ENCODE measurements around the gene KIF20B. TPM values are rescaled to one million over a fixed set of nuclear protein-coding genes. Genes with fewer than 3 reads are reported as not detected.

Gene KIF20B
- total RNA-seq, 1 experiment from 2014 or later: 50.2 TPM

GRCh38 chr10:89700923-89701241 lies 508 bp upstream of the KIF20B start:
- peak overlapping the region; percentile 83 for H3K4me2 ChIP-seq (ENCODE audit: low read length)
- intact Hi-C loops (cut with micrococcal nuclease): no loop called here
- POLR2A ChIA-PET: interaction anchor here (0.8 to 1.3 kb wide), 17 partner anchors 10 to 266 kb away, joined by 3 to 9 read pairs (median 3); no protein-coding TSS in a partner anchor
- no peaks in the 10 kb centered on the region for H3K27me3 ChIP-seq (ENCODE audit: insufficient read depth, low read length)
- no peak for DNase-seq (ENCODE audit: low read depth, low spot score)
- H3K9me3 ChIP-seq (ENCODE audit: control insufficient read depth in 1 of 2, insufficient read depth in 1 of 2, low read depth in 1 of 2, low read length in 2 of 2): no peaks in the 10 kb centered on the region
- H3K4me3 ChIP-seq (replicated peaks in 1 of 2; ENCODE audit: low read depth in 1 of 2, low read length in 2 of 2): peak overlapping the region; percentile 69 to 95
- H3K9ac ChIP-seq (ENCODE audit: low read length): peak overlapping the region; percentile 86
- no peaks in the 10 kb centered on the region for H3K9me2 ChIP-seq (ENCODE audit: insufficient read depth)
- H2AFZ ChIP-seq (ENCODE audit: low read depth, low read length, poor library complexity, severe bottlenecking): peak overlapping the region; percentile 3
- H3K4me1 ChIP-seq (ENCODE audit: control insufficient read depth in 1 of 2, insufficient read depth in 2 of 2, low read length in 2 of 2): peaks cover 9 to 25% of the 10 kb centered on the region in 2 experiments
- RAD21 ChIA-PET (ENCODE audit: low non-redundant PET in 1 of 2, low total read pairs in 2 of 2, uncharacterized antibody in 2 of 2, unreplicated experiment in 2 of 2): no interaction called here
- no peaks in the 10 kb centered on the region for H4K20me1 ChIP-seq (ENCODE audit: insufficient read depth)
- TF ChIP-seq EGR1 (IDR thresholded peaks at IDR 0.05; ENCODE audit: low read depth): no peak
- TSS peak; percentile 86 for BruUV-seq (replicated peaks)
- CTCF ChIA-PET: interaction anchor here (0.9 kb wide), 1 partner anchor 8 kb away, joined by 3 read pairs; no protein-coding TSS in a partner anchor
- H3K79me2 ChIP-seq (ENCODE audit: insufficient read depth, low read length): peaks cover 45% of the 10 kb centered on the region
- H3K36me3 ChIP-seq (ENCODE audit: control insufficient read depth in 1 of 2, insufficient read depth in 2 of 2, low read length in 2 of 2): peaks cover 0 to 10% of the 10 kb centered on the region in 2 experiments; a peak in 1 of 4 replicates
- H3K27ac ChIP-seq (ENCODE audit: low read depth, low read length): peak overlapping the region; percentile 59
- ATAC-seq: no peak; the same call in 1 of the 2 replicates

- Histone ChIP-seq H2AFZ (ENCODE audit: low read depth, low read length, poor library complexity, severe bottlenecking) (no peak overlapping the region), H3K4me3 (replicated peaks in 1 of 2; ENCODE audit: low read depth in 1 of 2, low read length in 2 of 2) (peak overlapping the region; percentile 69 to 95), H3K4me2 (ENCODE audit: low read length) (peak overlapping the region; percentile 83), H3K27me3 (ENCODE audit: insufficient read depth, low read length) (no peaks in the 10 kb centered on the region), H4K20me1 (ENCODE audit: insufficient read depth) (no peaks in the 10 kb centered on the region), H3K27ac (ENCODE audit: low read depth, low read length) (peak overlapping the region; percentile 59; the same call in 1 of the 2 replicates), H3K9ac (ENCODE audit: low read length) (peak overlapping the region; percentile 86), H3K36me3 (ENCODE audit: control insufficient read depth in 1 of 2, insufficient read depth in 2 of 2, low read length in 2 of 2) (peaks cover 0 to 10% of the 10 kb centered on the region in 2 experiments; a peak in 1 of 4 replicates), H3K79me2 (ENCODE audit: insufficient read depth, low read length) (peaks cover 57% of the 10 kb centered on the region), H3K9me3 (ENCODE audit: control insufficient read depth in 1 of 2, insufficient read depth in 1 of 2, low read depth in 1 of 2, low read length in 2 of 2) (no peaks in the 10 kb centered on the region), H3K9me2 (ENCODE audit: insufficient read depth) (no peaks in the 10 kb centered on the region), H3K4me1 (ENCODE audit: control insufficient read depth in 1 of 2, insufficient read depth in 2 of 2, low read length in 2 of 2) (peaks cover 9 to 22% of the 10 kb centered on the region in 2 experiments)
- ATAC-seq: no peak
- no peak for DNase-seq (ENCODE audit: low read depth, low spot score)
- no TSS peak for BruUV-seq (replicated peaks)
- ChIA-PET POLR2A (interaction anchor here (1.3 kb wide), 1 partner anchor 58 kb away, joined by 9 read pairs; no protein-coding TSS in a partner anchor), CTCF (no interaction called here), RAD21 (ENCODE audit: low non-redundant PET in 1 of 2, low total read pairs in 2 of 2, uncharacterized antibody in 2 of 2, unreplicated experiment in 2 of 2) (no interaction called here)
- intact Hi-C loops (cut with micrococcal nuclease): no loop called here
- no peak for TF ChIP-seq ZNF274 (IDR thresholded peaks at IDR 0.05; ENCODE audit: low read depth, low read length)
- TF ChIP-seq CEBPB (IDR thresholded peaks at IDR 0.05; ENCODE audit: low read depth): no peak
- TF ChIP-seq JUND (IDR thresholded peaks at IDR 0.05): no peak
- no peak for TF ChIP-seq ELF1 (IDR thresholded peaks at IDR 0.05; ENCODE audit: borderline replicate concordance, low read depth)
- no peak for TF ChIP-seq SIN3A (IDR thresholded peaks at IDR 0.05; ENCODE audit: low read depth)
- no peak for TF ChIP-seq CTCF (IDR thresholded peaks at IDR 0.05 in 2 of 3, conservative IDR thresholded peaks at IDR 0.05 in 1 of 3; ENCODE audit: borderline replicate concordance in 1 of 3, insufficient read depth in 1 of 3, low read depth in 2 of 3, low read length in 2 of 3)
- TF ChIP-seq CBX3 (IDR thresholded peaks at IDR 0.05; ENCODE audit: low read depth): no peak
- no peak for TF ChIP-seq TCF7L2 (IDR thresholded peaks at IDR 0.05; ENCODE audit: borderline replicate concordance, extremely low read depth, insufficient read depth, insufficient read length)
- no peak for TF ChIP-seq FOSL1 (IDR thresholded peaks at IDR 0.05; ENCODE audit: low read depth)
- TF ChIP-seq SP1 (IDR thresholded peaks at IDR 0.05; ENCODE audit: low read depth): no peak
- no peak for TF ChIP-seq ZFX (IDR thresholded peaks at IDR 0.05)
- TF ChIP-seq POLR2AphosphoS5 (IDR thresholded peaks at IDR 0.05; ENCODE audit: low read depth, low read length): no peak
- TF ChIP-seq, protein P1, sequence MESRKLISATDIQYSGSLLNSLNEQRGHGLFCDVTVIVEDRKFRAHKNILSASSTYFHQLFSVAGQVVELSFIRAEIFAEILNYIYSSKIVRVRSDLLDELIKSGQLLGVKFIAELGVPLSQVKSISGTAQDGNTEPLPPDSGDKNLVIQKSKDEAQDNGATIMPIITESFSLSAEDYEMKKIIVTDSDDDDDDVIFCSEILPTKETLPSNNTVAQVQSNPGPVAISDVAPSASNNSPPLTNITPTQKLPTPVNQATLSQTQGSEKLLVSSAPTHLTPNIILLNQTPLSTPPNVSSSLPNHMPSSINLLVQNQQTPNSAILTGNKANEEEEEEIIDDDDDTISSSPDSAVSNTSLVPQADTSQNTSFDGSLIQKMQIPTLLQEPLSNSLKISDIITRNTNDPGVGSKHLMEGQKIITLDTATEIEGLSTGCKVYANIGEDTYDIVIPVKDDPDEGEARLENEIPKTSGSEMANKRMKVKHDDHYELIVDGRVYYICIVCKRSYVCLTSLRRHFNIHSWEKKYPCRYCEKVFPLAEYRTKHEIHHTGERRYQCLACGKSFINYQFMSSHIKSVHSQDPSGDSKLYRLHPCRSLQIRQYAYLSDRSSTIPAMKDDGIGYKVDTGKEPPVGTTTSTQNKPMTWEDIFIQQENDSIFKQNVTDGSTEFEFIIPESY (IDR thresholded peaks at IDR 0.05; ENCODE audit: extremely low read depth, insufficient replicate concordance, low read length): no peak
- TF ChIP-seq EZH2phosphoT487 (IDR thresholded peaks at IDR 0.05; ENCODE audit: borderline replicate concordance): no peak
- no peak for TF ChIP-seq RAD21 (IDR thresholded peaks at IDR 0.05; ENCODE audit: low read depth)
- no peak for TF ChIP-seq EGR1 (IDR thresholded peaks at IDR 0.05; ENCODE audit: low read depth)
- TF ChIP-seq, protein P2, sequence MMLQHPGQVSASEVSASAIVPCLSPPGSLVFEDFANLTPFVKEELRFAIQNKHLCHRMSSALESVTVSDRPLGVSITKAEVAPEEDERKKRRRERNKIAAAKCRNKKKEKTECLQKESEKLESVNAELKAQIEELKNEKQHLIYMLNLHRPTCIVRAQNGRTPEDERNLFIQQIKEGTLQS (IDR thresholded peaks at IDR 0.05): no peak
Measured at GRCh38 chr10:89702121-89702480, 711 bp downstream of the KIF20B start.
